ENCODE measurements around the gene SOBP.

DNA sequence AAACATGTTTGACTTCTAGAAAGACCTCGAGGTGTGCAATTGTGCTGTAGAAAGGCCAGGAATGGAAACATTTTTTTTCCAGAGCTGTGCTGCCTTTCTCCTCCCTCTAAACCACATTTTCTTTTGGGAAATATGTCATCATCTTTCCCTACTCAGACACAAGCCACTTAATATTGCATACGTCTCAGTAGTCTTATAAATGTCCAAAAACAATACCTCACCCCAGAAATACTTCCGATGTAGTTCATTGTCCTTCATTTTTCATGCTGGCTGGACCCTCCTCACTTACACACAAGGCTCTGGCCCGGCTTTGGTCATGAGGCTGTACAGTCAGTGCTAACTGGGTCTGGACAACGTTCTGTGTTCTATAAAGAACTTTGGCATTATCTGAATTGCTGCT is 207.8 kb downstream of the SOBP start:
- TF ChIP-seq CTCF (optimal IDR thresholded peaks at IDR 0.05 in 1 of 3, IDR thresholded peaks at IDR 0.05 in 1 of 3, conservative IDR thresholded peaks at IDR 0.05 in 1 of 3; ENCODE audit: extremely low read depth in 1 of 3, insufficient read depth in 2 of 3, low read length in 3 of 3), result no peak
- no peak for TF ChIP-seq EZH2 (IDR thresholded peaks at IDR 0.05; ENCODE audit: low read length)
